Epithelial cell of umbilical artery (primary cell): ENCODE results near the gene MSMP. TPM values are rescaled to one million over a fixed set of nuclear protein-coding genes. Genes with fewer than 3 reads are reported as not detected.

Experiments used
- total RNA-seq: library from RNA; depleted of rRNA; stranded (reverse); fragments of >200 nt; gene quantifications from 2 replicates; pipeline ENCODE4 v1.2.3, GENCODE V29; 2014

The MSMP gene
- total RNA-seq, result 91.8 and 187 TPM in 2 replicates

DNA sequence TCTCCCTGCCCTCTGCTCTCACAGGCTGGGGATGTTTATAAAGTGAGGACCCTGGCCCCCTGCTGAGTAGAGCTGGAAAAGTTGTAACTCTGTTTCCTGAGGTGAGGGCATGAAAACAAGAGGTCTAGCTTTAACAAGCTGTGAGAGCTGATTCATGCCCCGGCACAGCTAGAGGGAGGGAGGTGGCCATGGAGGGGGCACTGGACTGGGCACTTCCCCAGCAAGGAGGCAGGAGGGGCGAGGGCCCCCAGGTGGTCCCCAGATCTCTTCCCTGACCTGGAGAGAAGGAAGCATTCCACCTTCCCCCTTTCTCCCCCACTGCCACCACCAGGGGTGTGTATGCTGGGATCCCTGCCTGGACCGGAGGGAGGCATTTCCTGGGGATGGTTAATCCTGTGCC, at the start of gene MSMP:
TSS of gene MSMP (minus strand) at position 13 of the 400 bp plus-strand sequence. CDS start 147 bp downstream, outside the sequence.

DNA sequence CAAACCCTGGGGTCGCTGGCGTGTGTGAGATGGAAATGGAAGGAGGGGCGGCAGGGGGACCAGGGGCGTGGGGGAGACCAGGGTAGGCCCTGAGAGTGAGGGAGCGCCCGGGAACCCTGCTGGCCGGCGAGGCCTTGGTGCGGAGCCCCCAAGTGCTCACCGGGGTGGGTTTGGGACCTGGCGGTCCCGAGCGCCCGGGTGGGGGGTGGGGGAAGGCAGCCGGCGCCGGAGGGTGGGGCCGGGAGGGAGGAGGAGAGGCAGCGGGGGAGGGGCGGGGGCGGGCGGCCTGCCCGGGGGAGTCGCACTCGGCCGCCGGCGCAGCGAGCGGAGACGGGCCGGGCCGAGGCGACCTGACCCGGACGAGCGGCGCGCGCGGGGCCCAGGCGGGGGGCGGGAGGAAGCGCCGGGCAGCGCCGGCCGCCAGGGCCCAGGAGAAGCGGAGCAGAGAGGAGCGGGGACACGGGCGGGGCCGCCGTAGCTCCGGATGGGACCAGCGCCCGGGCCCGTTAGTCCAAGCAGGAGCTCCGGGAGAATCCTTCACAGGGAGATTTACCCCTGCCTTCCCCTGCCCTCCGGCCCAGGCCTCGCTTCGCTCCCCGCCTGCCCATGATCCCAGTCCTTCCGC, 37.3 kb upstream of the MSMP start, which contains the start of gene NPR2:
TSS of gene NPR2 (plus strand) at position 295 of the 625 bp plus-strand sequence. CDS start 818 bp downstream, outside the sequence.

DNA sequence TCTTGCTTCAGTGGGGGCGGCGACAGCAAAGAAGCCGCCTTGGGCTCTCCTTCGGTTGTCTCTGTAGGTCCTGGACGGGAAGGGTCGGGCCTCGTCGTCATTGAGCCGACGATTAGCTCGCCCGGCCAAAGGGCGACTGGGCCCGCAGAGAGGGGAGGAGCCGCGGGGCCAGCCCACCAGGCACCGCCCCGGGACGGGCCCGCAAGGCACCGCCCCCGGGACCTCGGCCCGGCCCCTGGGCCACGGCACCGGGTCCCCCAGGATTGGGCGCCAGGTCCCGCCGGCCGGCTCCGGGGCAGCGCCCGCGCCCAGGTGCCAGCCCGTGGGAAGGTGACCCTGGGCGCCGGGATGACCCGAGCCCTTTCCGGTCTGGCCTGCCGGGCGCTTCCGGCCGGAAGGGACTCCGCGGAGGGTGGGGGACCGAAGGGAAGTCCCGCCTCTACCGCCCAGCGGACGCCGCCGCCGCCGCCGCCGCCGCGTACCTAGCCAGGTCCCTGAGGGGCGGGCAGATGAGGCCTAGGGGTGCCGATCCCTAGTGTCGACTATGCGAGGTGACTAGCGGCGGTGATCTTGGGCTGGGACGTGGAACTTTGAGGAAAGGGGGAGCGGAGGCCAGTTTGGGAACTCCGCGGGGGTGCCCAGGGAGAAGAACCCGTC, 5.1 kb downstream of the MSMP start, which contains the start of the genes GBA2 and RGP1:
TSS of gene GBA2 (minus strand) at position 371 of the 657 bp plus-strand sequence. CDS start 524 bp downstream, outside the sequence.
TSS of gene RGP1 (plus strand) at position 430 of the 657 bp plus-strand sequence. CDS start 469 bp downstream, outside the sequence.

DNA sequence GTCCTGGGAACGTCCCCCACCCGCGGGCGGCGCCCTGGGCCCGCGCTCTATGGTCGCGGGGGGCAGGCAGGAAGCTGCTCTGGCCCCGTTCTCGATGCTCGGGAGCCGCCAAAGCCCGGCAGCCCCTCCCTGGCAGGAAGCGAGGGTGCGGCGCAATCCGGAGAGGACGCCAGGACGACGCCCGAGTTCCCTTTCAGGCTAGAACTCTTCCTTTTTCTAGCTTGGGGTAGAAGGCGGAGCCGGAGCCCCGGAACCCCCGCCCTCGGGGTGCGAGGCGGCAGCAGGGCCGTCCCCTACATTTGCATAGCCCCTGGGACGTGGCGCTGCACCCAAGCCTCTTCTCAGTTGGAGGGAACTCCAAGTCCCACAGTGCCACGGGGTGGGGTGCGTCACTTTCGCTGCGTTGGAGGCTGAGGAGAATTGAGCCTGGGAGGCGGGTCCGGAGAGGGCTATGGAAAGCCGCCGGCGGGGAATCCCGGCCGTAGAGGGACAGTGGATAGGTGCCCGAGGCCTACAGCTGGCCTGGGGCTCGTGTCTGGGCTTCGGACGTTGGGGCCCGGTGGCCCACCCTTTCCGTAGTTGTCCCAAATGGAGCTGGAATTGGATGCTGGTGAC, 21.8 kb downstream of the MSMP start, which contains the start of the genes CREB3 and TLN1:
TSS of gene CREB3 (plus strand) at position 482 of the 615 bp plus-strand sequence. CDS start at position 589, 107 bp downstream.
TSS of gene TLN1 (minus strand) at position 11 of the 615 bp plus-strand sequence. CDS start 6,501 bp downstream, outside the sequence.

Other genes with a start within 250 kb of the MSMP start
- gene TESK1, start 149.0 kb downstream of the MSMP start, total RNA-seq, result 3.6 and 4.7 TPM in 2 replicates
- not detected in 2 replicates for gene CD72, start 135.9 kb downstream of the MSMP start, total RNA-seq
- gene SIT1, start 103.3 kb downstream of the MSMP start, total RNA-seq, result not detected in 2 replicates
- gene RMRP, start 96.3 kb downstream of the MSMP start, total RNA-seq, result 14,209 and 20,786 TPM in 2 replicates
- gene CCDC107, start 96.0 kb downstream of the MSMP start, total RNA-seq, result 10.1 and 12.2 TPM in 2 replicates
- 0.97 and 1.5 TPM in 2 replicates for gene ARHGEF39, start 89.1 kb downstream of the MSMP start, total RNA-seq
- gene CA9, start 80.3 kb downstream of the MSMP start, total RNA-seq, result 0.15 TPM in 1 of 2 replicates, not detected in the other
- gene TPM2, start 64.4 kb downstream of the MSMP start, total RNA-seq, result 305 and 385 TPM in 2 replicates
- gene TLN1, start 22.1 kb downstream of the MSMP start, total RNA-seq, result 223 and 265 TPM in 2 replicates
- 41.9 and 64.9 TPM in 2 replicates for gene CREB3, start 21.6 kb downstream of the MSMP start, total RNA-seq
- 110 and 138 TPM in 2 replicates for gene GBA2, start 5.0 kb downstream of the MSMP start, total RNA-seq
- gene RGP1, start 5.0 kb downstream of the MSMP start, total RNA-seq, result 10.3 and 14.6 TPM in 2 replicates
- 11.4 and 19.5 TPM in 2 replicates for gene NPR2, start 37.3 kb upstream of the MSMP start, total RNA-seq
- 0.32 TPM in 1 of 2 replicates, not detected in the other for gene SPAG8, start 58.0 kb upstream of the MSMP start, total RNA-seq
- gene HINT2, start 60.8 kb upstream of the MSMP start, total RNA-seq, result 22.1 and 23.6 TPM in 2 replicates
- not detected in 2 replicates for gene FAM221B, start 74.5 kb upstream of the MSMP start, total RNA-seq
- under 0.01 and 0.91 TPM in 2 replicates for gene TMEM8B, start 75.0 kb upstream of the MSMP start, total RNA-seq
- not detected in 2 replicates for gene OR13J1, start 116.1 kb upstream of the MSMP start, total RNA-seq
- 0.76 and 3.2 TPM in 2 replicates for gene HRCT1, start 151.9 kb upstream of the MSMP start, total RNA-seq
- 10.3 and 14.3 TPM in 2 replicates for gene SPAAR, start 155.2 kb upstream of the MSMP start, total RNA-seq
- gene OR2S2, start 203.9 kb upstream of the MSMP start, total RNA-seq, result not detected in 2 replicates